Fibroblast of lung (primary cell): ENCODE results near the gene ERGIC1. TPM values are rescaled to one million over a fixed set of nuclear protein-coding genes. Genes with fewer than 3 reads are reported as not detected.

Experiments used
- DNase-seq, 2 donors: peaks; one replicate each; pipeline versions ENCODE4 v3.0.0 to v3.0.0-alpha.2; 2010; ENCODE audit warnings: low read depth in 2 of 2
- H2AFZ ChIP-seq: 2 replicates; pipeline ENCODE4 v1.5.1; 2012; ENCODE audit warnings: low read length, control low read depth, inconsistent platforms
- H3K27ac ChIP-seq: 2 replicates; pipeline ENCODE4 v1.5.1; 2011; ENCODE audit warnings: low read length, control low read depth; ENCODE audit not compliant: insufficient read depth
- H3K27me3 ChIP-seq: 2 replicates; pipeline ENCODE4 v1.5.1; 2011; ENCODE audit warnings: mild to moderate bottlenecking, low read length; ENCODE audit not compliant: control insufficient read depth, insufficient read depth
- H3K36me3 ChIP-seq: 2 replicates; pipeline ENCODE4 v1.5.1; 2011; ENCODE audit warnings: low read length; ENCODE audit not compliant: control insufficient read depth, insufficient read depth
- H3K4me1 ChIP-seq: 2 replicates; pipeline ENCODE4 v1.5.1; 2011; ENCODE audit warnings: low read length; ENCODE audit not compliant: control insufficient read depth, insufficient read depth; ENCODE audit errors: extremely low read depth
- H3K4me2 ChIP-seq: 2 replicates; pipeline ENCODE4 v1.5.1; 2011; ENCODE audit warnings: low read length, control low read depth; ENCODE audit not compliant: insufficient read depth; ENCODE audit errors: extremely low read depth
- H3K4me3 ChIP-seq, 4 experiments: fragments of 200-600 bp in 1 of 4; sonication (generic) in 1 of 4; replicated peaks in 1 of 4; 2 replicates each; pipeline ENCODE4 v1.5.1; 2011 to 2016; ENCODE audit warnings: low read length in 4 of 4, low read depth in 3 of 4, mild to moderate bottlenecking in 3 of 4, control low read depth in 2 of 4, inconsistent platforms in 1 of 4, mixed read lengths in 1 of 4; ENCODE audit not compliant: insufficient read depth in 1 of 4; ENCODE audit errors: control extremely low read depth in 1 of 4
- H3K79me2 ChIP-seq: 2 replicates; pipeline ENCODE4 v1.5.1; 2012; ENCODE audit warnings: mild to moderate bottlenecking, low read length, inconsistent platforms; ENCODE audit not compliant: control insufficient read depth, insufficient read depth
- H3K9ac ChIP-seq: 2 replicates; pipeline ENCODE4 v1.5.1; 2011; ENCODE audit warnings: mild to moderate bottlenecking, low read length, control low read depth; ENCODE audit not compliant: insufficient read depth
- H3K9me3 ChIP-seq: 2 replicates; pipeline ENCODE4 v1.5.1; 2012; ENCODE audit warnings: low read depth, low read length; ENCODE audit not compliant: control insufficient read depth, insufficient read depth
- H4K20me1 ChIP-seq: 2 replicates; pipeline ENCODE4 v1.5.1; 2011; ENCODE audit warnings: low read length; ENCODE audit not compliant: control insufficient read depth, insufficient read depth; ENCODE audit errors: extremely low read depth
- CTCF ChIP-seq, 2 donors: IDR thresholded peaks in 1 of 2; conservative IDR thresholded peaks in 1 of 2; 1 replicate in 1 of 2; 2 replicates in 1 of 2; pipeline ENCODE4 v1.5.1; 2011 to 2012; ENCODE audit warnings: low read length in 2 of 2, control low read depth in 1 of 2, inconsistent platforms in 1 of 2, low read depth in 1 of 2, mild to moderate bottlenecking in 1 of 2
- EZH2 ChIP-seq: IDR thresholded peaks from 2 replicates; pipeline ENCODE4 v1.5.1; 2012; ENCODE audit warnings: low read length, control low read depth, mild to moderate bottlenecking; ENCODE audit errors: missing control alignments
- polyA plus RNA-seq, 2 donors: library from polyadenylated mRNA; depleted of rRNA in 1 of 2; stranded (reverse) in 1 of 2; unstranded in 1 of 2; fragments of >200 nt; gene quantifications; 2 replicates each; pipeline ENCODE4 v1.2.1, GENCODE V29; 2011 to 2012; ENCODE audit warnings: missing spikeins in 1 of 2
- total RNA-seq: library from RNA; depleted of rRNA; stranded (reverse); fragments of >200 nt; gene quantifications from 2 replicates; pipeline ENCODE4 v1.2.1, GENCODE V29; 2014

The ERGIC1 gene
- total and polyA plus RNA-seq, 2 donors (not counting 1 experiment from before 2014, with no cell fraction given), result 113 to 171 TPM

- Histone ChIP-seq H4K20me1 (no peaks in the 10 kb centered on the region), H3K27ac (peak overlapping the region; percentile 84), H3K4me2 (peak overlapping the region; percentile 23), H3K79me2 (peaks cover 17% of the 10 kb centered on the region), H3K27me3 (no peaks in the 10 kb centered on the region), H3K9ac (peak overlapping the region; percentile 34), H2AFZ (peak overlapping the region; percentile 79), H3K36me3 (no peaks in the 10 kb centered on the region), H3K4me3 (no peak overlapping the region), H3K9me3 (no peaks in the 10 kb centered on the region), H3K4me1 (peaks cover 14% of the 10 kb centered on the region)
- peak; percentile 89 to 92 for DNase-seq
- TF ChIP-seq CTCF (conservative IDR thresholded peaks at IDR 0.05 in 1 of 2, IDR thresholded peaks at IDR 0.05 in 1 of 2; ENCODE audit: low read depth in 1 of 2, low read length in 2 of 2), result no peak
- no peak for TF ChIP-seq EZH2
These were observed 3.0 kb upstream of the ERGIC1 start for GRCh38 chr5:172830876-172831662.

GRCh38 chr5:172832383-172833315 lies 1.4 kb upstream of the ERGIC1 start:
- H3K79me2 ChIP-seq, result peaks cover 32% of the 10 kb centered on the region
- TF ChIP-seq CTCF (conservative IDR thresholded peaks at IDR 0.05 in 1 of 2, IDR thresholded peaks at IDR 0.05 in 1 of 2; ENCODE audit: low read depth in 1 of 2, low read length in 2 of 2), result no peak
- TF ChIP-seq EZH2, result no peak
- no peak for DNase-seq
- peak overlapping the region; percentile 88 for H3K27ac ChIP-seq
- no peak overlapping the region for H3K4me3 ChIP-seq
- H3K9me3 ChIP-seq, result no peaks in the 10 kb centered on the region
- no peaks in the 10 kb centered on the region for H4K20me1 ChIP-seq
- peaks cover 14% of the 10 kb centered on the region for H3K4me1 ChIP-seq
- H3K4me2 ChIP-seq, result no peak overlapping the region
- peaks cover 3% of the 10 kb centered on the region for H3K36me3 ChIP-seq
- H3K9ac ChIP-seq, result no peak overlapping the region
- no peaks in the 10 kb centered on the region for H3K27me3 ChIP-seq
- H2AFZ ChIP-seq, result no peak overlapping the region

GRCh38 chr5:172833372-172833685 lies 722 bp upstream of the ERGIC1 start:
- no peak overlapping the region for H2AFZ ChIP-seq
- H3K4me2 ChIP-seq, result peak overlapping the region; percentile 88
- H3K27ac ChIP-seq, result peak overlapping the region; percentile 88
- H3K9me3 ChIP-seq, result no peaks in the 10 kb centered on the region
- peaks cover 3% of the 10 kb centered on the region for H3K36me3 ChIP-seq
- peaks cover 14% of the 10 kb centered on the region for H3K4me1 ChIP-seq
- no peaks in the 10 kb centered on the region for H4K20me1 ChIP-seq
- H3K9ac ChIP-seq, result peak overlapping the region; percentile 24
- H3K27me3 ChIP-seq, result no peaks in the 10 kb centered on the region
- DNase-seq, result no peak
- H3K79me2 ChIP-seq, result peaks cover 39% of the 10 kb centered on the region
- no peak for TF ChIP-seq EZH2
- TF ChIP-seq CTCF (conservative IDR thresholded peaks at IDR 0.05 in 1 of 2, IDR thresholded peaks at IDR 0.05 in 1 of 2; ENCODE audit: low read depth in 1 of 2, low read length in 2 of 2), result no peak
- H3K4me3 ChIP-seq, result peak overlapping the region in 1 of 4 experiments; percentile 88
